Measurements from ENCODE around the gene STIM1.

Gene STIM1

DNA sequence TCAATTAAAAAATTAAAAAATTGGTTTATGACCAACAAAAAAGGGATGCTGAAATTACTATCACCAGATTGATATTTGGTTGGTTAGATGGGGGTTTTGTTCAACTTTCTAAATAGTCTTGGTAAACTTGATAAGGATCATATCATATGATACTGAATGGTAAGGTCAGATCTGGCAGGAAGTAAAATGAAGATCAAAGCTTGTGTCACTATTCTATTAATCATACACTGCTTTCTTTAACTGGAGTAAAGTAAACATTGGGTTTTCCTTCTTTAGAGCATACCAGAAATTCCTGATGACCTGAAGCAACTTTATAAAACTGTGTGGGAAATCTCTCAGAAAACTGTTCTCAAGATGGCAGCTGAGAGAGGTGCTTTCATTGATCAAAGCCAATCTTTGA lies 279.3 kb downstream of the STIM1 start:
- no peak for DNase-seq

DNA sequence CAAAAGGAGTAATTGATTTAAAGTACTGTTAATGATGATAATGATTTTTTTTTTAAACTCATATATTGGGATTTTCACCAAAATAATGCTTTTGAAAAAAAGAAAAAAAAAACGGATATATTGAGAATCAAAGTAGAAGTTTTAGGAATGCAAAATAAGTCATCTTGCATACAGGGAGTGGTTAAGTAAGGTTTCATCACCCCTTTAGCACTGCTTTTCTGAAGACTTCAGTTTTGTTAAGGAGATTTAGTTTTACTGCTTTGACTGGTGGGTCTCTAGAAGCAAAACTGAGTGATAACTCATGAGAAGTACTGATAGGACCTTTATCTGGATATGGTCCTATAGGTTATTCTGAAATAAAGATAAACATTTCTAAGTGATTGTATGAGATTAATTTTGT lies 283.0 kb downstream of the STIM1 start:
- no peak for DNase-seq

DNA sequence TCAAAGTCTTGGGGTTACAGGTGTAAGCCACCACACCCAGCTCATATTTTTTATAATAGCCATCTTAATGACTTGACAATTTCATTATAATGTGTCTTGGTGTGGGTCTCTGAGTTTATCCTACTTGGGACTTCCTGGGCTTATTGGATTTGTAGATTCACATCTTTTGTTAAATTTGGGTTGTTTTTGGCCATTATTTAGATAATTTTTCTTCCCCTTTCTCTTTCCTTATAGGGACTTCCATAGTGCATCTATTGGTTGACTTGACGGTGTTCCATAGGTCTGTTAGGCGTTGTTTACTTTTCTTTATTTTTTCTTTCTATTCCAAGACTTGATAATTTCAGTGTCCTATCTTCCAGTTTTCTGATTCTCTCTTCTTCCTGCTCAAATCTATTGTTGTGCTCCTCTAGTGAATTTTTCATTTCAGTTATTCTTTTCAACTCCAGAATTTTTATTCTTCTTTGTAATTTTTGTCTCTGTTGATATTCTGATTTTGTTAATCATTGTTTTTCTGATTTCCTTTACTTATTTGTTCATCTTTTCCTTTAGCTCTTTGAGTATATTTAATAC lies 284.7 kb downstream of the STIM1 start:
- no peak for DNase-seq

Data from OCI-M1 (cell line).